Smooth muscle cell (in vitro differentiated cells): Measurements from ENCODE around the gene CHP2. TPM values are rescaled to one million over a fixed set of nuclear protein-coding genes. Genes with fewer than 3 reads are reported as not detected.

Experiments
- DNase-seq: peaks from one replicate; lab custom pipeline; 2025; ENCODE audit not compliant: unreplicated experiment; lab: John Stamatoyannopoulos, UW
- H2AFZ ChIP-seq: fragments of 200-600 bp; sonication (generic); 2 replicates; pipeline ENCODE4 v1.6.0; 2016; ENCODE audit warnings: antibody characterized with exemption, low read depth, mild to moderate bottlenecking
- H3F3A ChIP-seq: fragments of 200-600 bp; sonication (generic); 2 replicates; pipeline ENCODE4 v1.6.0; 2017; ENCODE audit warnings: antibody characterized with exemption, low read depth
- H3K27ac ChIP-seq: fragments of 200-600 bp; sonication (generic); 2 replicates; pipeline ENCODE4 v1.5.1; 2016; ENCODE audit warnings: low read depth, mild to moderate bottlenecking
- H3K27me3 ChIP-seq: fragments of 200-600 bp; sonication (generic); 2 replicates; pipeline ENCODE4 v1.6.1; 2016; ENCODE audit warnings: low read depth, mild to moderate bottlenecking
- H3K36me3 ChIP-seq: fragments of 200-600 bp; sonication (generic); 2 replicates; pipeline ENCODE4 v1.5.1; 2016; ENCODE audit warnings: low read depth
- H3K4me1 ChIP-seq: fragments of 200-600 bp; sonication (generic); 2 replicates; pipeline ENCODE4 v1.5.1; 2016; ENCODE audit warnings: low read depth
- H3K4me2 ChIP-seq: fragments of 200-600 bp; sonication (generic); 2 replicates; pipeline ENCODE4 v1.6.0; 2016; ENCODE audit warnings: mild to moderate bottlenecking
- H3K4me3 ChIP-seq: fragments of 200-600 bp; sonication (generic); 2 replicates; pipeline ENCODE4 v1.5.1; 2016; ENCODE audit warnings: mild to moderate bottlenecking
- H3K79me2 ChIP-seq: fragments of 200-600 bp; sonication (generic); 2 replicates; pipeline ENCODE4 v1.6.0; 2016; ENCODE audit warnings: low read depth, mild to moderate bottlenecking
- H3K9ac ChIP-seq: fragments of 200-600 bp; sonication (generic); 2 replicates; pipeline ENCODE4 v1.6.0; 2016; ENCODE audit warnings: low read depth
- H3K9me3 ChIP-seq: fragments of 200-600 bp; sonication (generic); replicated peaks from 2 replicates; pipeline ENCODE4 v1.5.1; 2016; ENCODE audit warnings: low read depth
- H4K20me1 ChIP-seq: fragments of 200-600 bp; sonication (generic); 2 replicates; pipeline ENCODE4 v1.6.0; 2016; ENCODE audit warnings: low read depth
- CTCF ChIP-seq: fragments of 200-600 bp; sonication (generic); IDR thresholded peaks from 2 replicates; pipeline ENCODE4 v1.5.1; 2017; ENCODE audit warnings: borderline replicate concordance, mild to moderate bottlenecking, antibody characterized with exemption; ENCODE audit not compliant: insufficient read depth, poor library complexity, severe bottlenecking
- WGBS: methylation state at CpG from one replicate; pipeline ENCODE4 v1.1.7; 2016; ENCODE audit warnings: low lambda C conversion rate; 5-methylcytosine and 5-hydroxymethylcytosine counted together
- polyA plus RNA-seq: library from polyadenylated mRNA; unstranded; fragments of >200 nt; fragmentation: Nextera tagmentation; extraction: Ambion mirVana; gene quantifications from 2 replicates; pipeline ENCODE4 v1.2.1, GENCODE V29; 2016
- total RNA-seq: library from RNA; depleted of rRNA; stranded (reverse); fragments of >200 nt; gene quantifications from 2 replicates; pipeline ENCODE4 v1.2.3, GENCODE V29; 2014

CHP2 gene
- total and polyA plus RNA-seq, 2 experiments from 2014 or later: not detected

DNA sequence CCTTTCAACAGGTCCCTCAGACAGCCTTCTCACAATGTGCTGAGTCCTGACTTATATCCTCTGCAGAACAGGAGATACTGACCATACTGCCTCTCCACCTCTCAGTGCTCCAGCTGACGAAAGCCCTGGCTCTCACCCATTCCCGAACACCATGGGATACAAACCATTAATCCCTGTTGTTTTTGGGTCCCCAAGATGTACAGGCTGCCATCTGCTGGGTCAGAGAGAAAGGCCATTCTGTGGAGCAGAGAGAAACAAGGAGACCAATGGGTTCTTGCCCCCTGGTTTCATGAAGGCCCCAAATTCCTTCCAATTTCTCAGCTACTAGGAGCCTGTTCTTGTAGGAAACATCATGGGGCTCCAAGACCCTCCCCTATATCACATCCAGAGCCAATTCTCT, 44.8 kb upstream of the CHP2 start:
- H3K4me2 ChIP-seq: no peak overlapping the region
- no peaks in the 10 kb centered on the region for H4K20me1 ChIP-seq
- H3K4me3 ChIP-seq: no peak overlapping the region
- H3K36me3 ChIP-seq: no peaks in the 10 kb centered on the region
- no peaks in the 10 kb centered on the region for H3F3A ChIP-seq
- WGBS: 85% methylated on average over 2 of the region's 2 CpGs
- no peak for DNase-seq
- H3K9me3 ChIP-seq: no peaks in the 10 kb centered on the region
- no peak overlapping the region for H3K9ac ChIP-seq
- H2AFZ ChIP-seq: no peak overlapping the region
- no peak overlapping the region for H3K27ac ChIP-seq
- no peaks in the 10 kb centered on the region for H3K79me2 ChIP-seq
- peaks cover 46% of the 10 kb centered on the region for H3K27me3 ChIP-seq
- no peak for TF ChIP-seq CTCF
- no peaks in the 10 kb centered on the region for H3K4me1 ChIP-seq

GRCh38 chr16:23710504-23710903, 44.3 kb upstream of the CHP2 start:
- WGBS: 86% methylated on average over 3 of the region's 3 CpGs
- H4K20me1 ChIP-seq: no peaks in the 10 kb centered on the region
- H3F3A ChIP-seq: no peaks in the 10 kb centered on the region
- no peaks in the 10 kb centered on the region for H3K79me2 ChIP-seq
- H3K4me1 ChIP-seq: no peaks in the 10 kb centered on the region
- peaks cover 51% of the 10 kb centered on the region for H3K27me3 ChIP-seq
- TF ChIP-seq CTCF: no peak
- no peak overlapping the region for H3K4me2 ChIP-seq
- no peak overlapping the region for H3K27ac ChIP-seq
- no peak for DNase-seq
- H2AFZ ChIP-seq: no peak overlapping the region
- H3K36me3 ChIP-seq: no peaks in the 10 kb centered on the region
- no peaks in the 10 kb centered on the region for H3K9me3 ChIP-seq
- H3K4me3 ChIP-seq: no peak overlapping the region
- H3K9ac ChIP-seq: no peak overlapping the region

DNA sequence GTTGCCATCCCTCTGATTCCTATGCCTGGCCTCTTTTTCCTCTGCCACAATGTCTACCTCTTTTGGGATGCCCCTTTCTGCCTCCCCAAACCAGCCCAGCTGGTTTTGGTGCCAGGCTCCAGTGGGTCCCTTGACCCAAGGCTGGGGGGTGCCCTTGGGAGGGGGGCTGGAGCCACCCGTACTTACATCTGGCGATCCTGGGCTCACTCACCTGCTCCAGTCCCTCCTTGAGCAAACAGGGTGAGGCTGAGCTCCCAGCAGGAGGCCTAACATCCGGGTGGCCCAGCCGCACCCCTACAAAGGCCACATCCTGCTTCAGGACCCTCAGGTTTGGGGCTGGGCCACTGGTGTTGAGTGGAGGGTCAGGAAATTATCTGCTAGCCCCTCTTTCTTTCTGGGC, 43.0 kb upstream of the CHP2 start:
- Histone ChIP-seq H3K27ac (no peak overlapping the region), H2AFZ (no peak overlapping the region), H3K4me3 (no peak overlapping the region), H3K4me2 (no peak overlapping the region), H3K9ac (no peak overlapping the region), H3K36me3 (no peaks in the 10 kb centered on the region), H3K27me3 (peaks cover 57% of the 10 kb centered on the region), H3K9me3 (no peaks in the 10 kb centered on the region), H3F3A (no peaks in the 10 kb centered on the region), H3K79me2 (no peaks in the 10 kb centered on the region), H4K20me1 (no peaks in the 10 kb centered on the region), H3K4me1 (no peaks in the 10 kb centered on the region)
- no peak for TF ChIP-seq CTCF
- WGBS: 94% methylated on average over 4 of the region's 4 CpGs
- DNase-seq: no peak

DNA sequence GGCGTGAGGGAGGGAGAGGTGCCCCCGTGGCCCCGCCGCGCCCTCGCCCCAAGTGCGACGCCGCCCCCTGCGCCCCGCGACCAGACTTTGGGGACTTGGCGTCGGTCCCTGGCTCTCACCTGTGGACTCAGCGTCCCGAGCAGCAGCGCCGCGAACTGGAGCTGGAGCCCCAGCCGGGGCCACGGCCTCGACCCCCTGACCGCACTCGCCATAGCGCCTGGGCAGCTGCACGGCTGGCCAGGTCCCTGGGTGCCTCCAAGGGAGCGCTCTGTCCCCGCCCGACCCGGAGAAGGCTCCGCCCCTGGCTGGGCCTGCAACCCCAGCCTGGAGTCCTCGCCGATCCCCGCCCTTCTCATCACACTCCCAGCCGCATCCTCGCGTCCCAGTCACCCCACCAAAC, 41.9 kb upstream of the CHP2 start, which contains the start of gene ERN2:
TSS of gene ERN2 (minus strand) at position 247 of the 400 bp plus-strand sequence. CDS start at position 212, 35 bp downstream.
- Histone ChIP-seq H2AFZ (no peak within 1 kb of the TSS), H3K4me2 (no peak within 1 kb of the TSS), H3K9me3 (no peaks in the 10 kb centered on the region), H3K27ac (no peak within 1 kb of the TSS), H3K9ac (no peak within 1 kb of the TSS), H3K79me2 (no peaks in the 10 kb centered on the region), H3F3A (no peaks in the 10 kb centered on the region), H3K4me3 (no peak within 1 kb of the TSS), H3K4me1 (no peaks in the 10 kb centered on the region), H4K20me1 (no peaks in the 10 kb centered on the region), H3K36me3 (no peaks in the 10 kb centered on the region), H3K27me3 (peaks cover 64% of the 10 kb centered on the region)
- 13% methylated on average over 20 of the region's 37 CpGs for WGBS
- DNase-seq: no peak
- no peak for TF ChIP-seq CTCF
